ENCODE data around the gene RTL10. TPM values are rescaled to one million over a fixed set of nuclear protein-coding genes. Genes with fewer than 3 reads are reported as not detected.

RTL10 gene
- total and polyA plus RNA-seq, 7 experiments from 2014 or later = 14.9 to 36.8 (median 20.8) TPM

DNA sequence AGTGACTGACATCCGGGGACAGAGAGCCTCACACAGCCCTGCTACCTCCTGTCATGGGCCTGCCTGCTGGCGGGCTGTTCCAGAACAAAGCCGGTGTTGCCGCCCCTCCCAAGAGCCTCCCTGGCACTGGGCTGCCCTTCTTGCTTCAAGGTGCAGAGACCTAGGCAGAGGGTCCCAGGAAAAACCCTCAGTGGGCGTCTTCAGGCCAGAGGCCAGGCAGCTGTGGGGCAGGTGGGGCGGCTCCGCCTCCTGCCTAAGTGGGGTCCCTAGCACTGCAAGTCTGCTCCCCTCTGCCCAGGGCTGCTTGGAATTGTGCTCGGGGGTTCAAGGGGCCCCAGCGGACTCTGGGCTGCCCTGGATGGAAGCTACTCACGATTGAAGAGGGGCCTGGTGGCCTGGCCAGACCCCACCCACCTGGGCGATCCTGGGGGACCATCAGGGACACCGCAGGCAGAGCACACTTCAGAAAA lies 20.4 kb upstream of the RTL10 start:
- intact Hi-C loops (cut with micrococcal nuclease) = no loop called here
- ChIA-PET POLR2A (interaction anchor here (4.2 to 5.4 kb wide), 3 partner anchors 11 to 20 kb away, joined by 27 to 36 read pairs (median 28); partner anchors contain the start of genes GNB1L and RTL10), CTCF (no interaction called here)
- DNase-seq = peak in 1 of 9 donors; percentile 4
- Mint-ChIP-seq H3K9me3 (no peaks in the 10 kb centered on the region), H3K27me3 (no peaks in the 10 kb centered on the region), H3K36me3 (no peaks in the 10 kb centered on the region), H3K27ac (peak overlapping the region in 6 of 9 donors; percentile 52 to 76 (median 72)), H3K4me1 (peaks cover 0 to 12% (median 10%) of the 10 kb centered on the region in 7 donors), H3K4me3 (peak overlapping the region in 4 of 10 donors; percentile 51 to 61 (median 56))
- Histone ChIP-seq H3K36me3 (ENCODE audit: control insufficient read depth in 2 of 3, insufficient read depth in 3 of 3, low read length in 3 of 3) (no peaks in the 10 kb centered on the region), H3K27ac (ENCODE audit: low read depth, low read length) (peak overlapping the region; percentile 47), H3K4me1 (ENCODE audit: control insufficient read depth in 2 of 2, insufficient read depth in 2 of 2, low read length in 2 of 2) (peaks cover 0 to 17% of the 10 kb centered on the region in 2 donors), H3K9me3 (ENCODE audit: control insufficient read depth in 2 of 3, low read length in 3 of 3) (no peaks in the 10 kb centered on the region), H3K27me3 (ENCODE audit: control insufficient read depth in 2 of 2, insufficient read depth in 2 of 2, low read length in 2 of 2) (no peaks in the 10 kb centered on the region), H3K4me3 (ENCODE audit: low read length) (no peak overlapping the region)
- ATAC-seq = no peak

DNA sequence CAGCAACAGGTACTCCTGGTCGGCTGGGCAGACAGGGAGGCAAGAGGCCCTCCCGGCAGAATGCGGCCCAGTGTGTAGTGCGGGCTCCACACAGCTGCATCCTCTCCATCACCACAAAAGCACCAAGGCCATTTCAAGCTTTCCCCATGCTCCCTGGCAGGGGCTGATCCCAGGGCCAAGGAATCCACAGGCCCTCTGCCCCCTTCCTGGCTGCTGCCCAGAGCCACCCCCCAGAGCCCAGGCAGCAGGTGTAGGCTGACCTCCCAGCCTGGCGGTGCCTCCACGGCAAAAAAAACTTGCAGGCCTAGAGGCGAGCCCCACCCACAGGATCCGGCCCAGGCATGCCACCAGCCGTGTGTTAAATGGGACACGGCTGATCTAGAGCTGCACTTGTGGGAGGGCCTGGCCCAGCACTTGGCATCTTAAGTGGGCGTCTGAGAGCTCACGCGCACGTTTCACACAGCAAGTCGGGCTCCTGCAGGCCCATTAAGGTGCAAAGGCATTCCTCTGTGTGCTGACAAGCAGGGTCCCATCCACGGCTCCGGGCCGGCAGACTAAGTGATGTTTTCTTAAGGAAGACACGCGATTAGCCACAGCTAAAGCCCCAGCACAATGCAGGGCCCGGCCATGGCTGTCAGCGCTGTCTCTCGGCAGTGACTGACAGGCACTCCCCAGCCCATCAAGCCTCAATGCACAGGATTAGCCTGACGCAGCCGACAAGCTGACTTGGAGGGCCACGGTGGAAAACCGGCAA lies 19.8 kb upstream of the RTL10 start:
- Histone ChIP-seq H3K36me3 (ENCODE audit: control insufficient read depth in 2 of 3, insufficient read depth in 3 of 3, low read length in 3 of 3) (no peaks in the 10 kb centered on the region), H3K4me1 (ENCODE audit: control insufficient read depth in 2 of 2, insufficient read depth in 2 of 2, low read length in 2 of 2) (peaks cover 0 to 17% of the 10 kb centered on the region in 2 donors), H3K27ac (ENCODE audit: low read depth, low read length) (peak overlapping the region; percentile 47), H3K9me3 (ENCODE audit: control insufficient read depth in 2 of 3, low read length in 3 of 3) (no peaks in the 10 kb centered on the region), H3K4me3 (ENCODE audit: low read length) (no peak overlapping the region), H3K27me3 (ENCODE audit: control insufficient read depth in 2 of 2, insufficient read depth in 2 of 2, low read length in 2 of 2) (no peaks in the 10 kb centered on the region)
- DNase-seq = peak in 4 of 9 donors; percentile 37 to 51 (median 46)
- CTCF ChIA-PET = interaction anchor here (1.0 kb wide), 1 partner anchor 118 kb away, joined by 3 read pairs; no protein-coding TSS in a partner anchor
- no peaks in the 10 kb centered on the region for H3K9me3 Mint-ChIP-seq
- ATAC-seq = peak; percentile 68
- peaks cover 0 to 13% (median 10%) of the 10 kb centered on the region in 7 donors for H3K4me1 Mint-ChIP-seq
- H3K4me3 Mint-ChIP-seq = peak overlapping the region; percentile 9 to 61 (median 52)
- no peaks in the 10 kb centered on the region for H3K36me3 Mint-ChIP-seq
- H3K27me3 Mint-ChIP-seq = no peaks in the 10 kb centered on the region
- intact Hi-C loops (cut with micrococcal nuclease) = loop anchor here in 1 of 2 donors (1.0 kb wide), 1 partner anchor 17 kb away; no protein-coding TSS in a partner anchor
- POLR2A ChIA-PET = interaction anchor here (4.2 to 5.4 kb wide), 3 partner anchors 12 to 19 kb away, joined by 27 to 36 read pairs (median 28); partner anchors contain the start of genes GNB1L and RTL10
- H3K27ac Mint-ChIP-seq = peak overlapping the region in 8 of 9 donors; percentile 52 to 81 (median 72)

DNA sequence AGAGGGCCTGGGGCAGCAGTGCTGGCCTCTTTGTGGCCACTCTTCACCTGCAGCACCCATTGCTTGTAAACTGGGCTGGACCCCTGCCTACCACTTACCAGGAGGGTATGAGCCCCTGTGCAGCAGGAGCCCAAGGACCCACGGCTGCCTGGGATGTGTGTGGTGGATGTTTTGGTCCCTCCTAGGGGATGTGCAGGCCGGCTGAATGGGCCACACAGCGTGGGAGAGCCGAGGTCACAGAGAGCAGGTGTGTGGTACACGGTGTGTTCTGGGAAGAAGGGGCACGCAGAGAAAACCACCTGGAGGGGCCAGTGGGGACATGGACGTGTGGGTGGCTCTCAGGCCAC lies 19.3 kb upstream of the RTL10 start:
- no peaks in the 10 kb centered on the region for H3K9me3 ChIP-seq (ENCODE audit: control insufficient read depth in 2 of 3, low read length in 3 of 3)
- H3K27ac ChIP-seq (ENCODE audit: low read depth, low read length) = peak overlapping the region; percentile 47
- H3K9me3 Mint-ChIP-seq = no peaks in the 10 kb centered on the region
- H3K27me3 ChIP-seq (ENCODE audit: control insufficient read depth in 2 of 2, insufficient read depth in 2 of 2, low read length in 2 of 2) = no peaks in the 10 kb centered on the region
- POLR2A ChIA-PET = interaction anchor here (4.2 to 5.4 kb wide), 3 partner anchors 12 to 19 kb away, joined by 27 to 36 read pairs (median 28); partner anchors contain the start of genes GNB1L and RTL10
- peaks cover 0 to 17% of the 10 kb centered on the region in 2 donors for H3K4me1 ChIP-seq (ENCODE audit: control insufficient read depth in 2 of 2, insufficient read depth in 2 of 2, low read length in 2 of 2)
- H3K27me3 Mint-ChIP-seq = no peaks in the 10 kb centered on the region
- DNase-seq (no peak), ATAC-seq (no peak)
- intact Hi-C loops (cut with micrococcal nuclease) = loop anchor here in 1 of 2 donors (1.0 kb wide), 1 partner anchor 17 kb away; no protein-coding TSS in a partner anchor
- CTCF ChIA-PET = interaction anchor here (1.0 kb wide), 1 partner anchor 118 kb away, joined by 3 read pairs; no protein-coding TSS in a partner anchor
- H3K4me3 Mint-ChIP-seq = peak overlapping the region in 6 of 10 donors; percentile 29 to 61 (median 52)
- no peaks in the 10 kb centered on the region for H3K36me3 ChIP-seq (ENCODE audit: control insufficient read depth in 2 of 3, insufficient read depth in 3 of 3, low read length in 3 of 3)
- H3K36me3 Mint-ChIP-seq = no peaks in the 10 kb centered on the region
- peak overlapping the region in 8 of 9 donors; percentile 52 to 81 (median 72) for H3K27ac Mint-ChIP-seq
- H3K4me1 Mint-ChIP-seq = peaks cover 0 to 13% (median 10%) of the 10 kb centered on the region in 7 donors
- H3K4me3 ChIP-seq (ENCODE audit: low read length) = no peak overlapping the region

DNA sequence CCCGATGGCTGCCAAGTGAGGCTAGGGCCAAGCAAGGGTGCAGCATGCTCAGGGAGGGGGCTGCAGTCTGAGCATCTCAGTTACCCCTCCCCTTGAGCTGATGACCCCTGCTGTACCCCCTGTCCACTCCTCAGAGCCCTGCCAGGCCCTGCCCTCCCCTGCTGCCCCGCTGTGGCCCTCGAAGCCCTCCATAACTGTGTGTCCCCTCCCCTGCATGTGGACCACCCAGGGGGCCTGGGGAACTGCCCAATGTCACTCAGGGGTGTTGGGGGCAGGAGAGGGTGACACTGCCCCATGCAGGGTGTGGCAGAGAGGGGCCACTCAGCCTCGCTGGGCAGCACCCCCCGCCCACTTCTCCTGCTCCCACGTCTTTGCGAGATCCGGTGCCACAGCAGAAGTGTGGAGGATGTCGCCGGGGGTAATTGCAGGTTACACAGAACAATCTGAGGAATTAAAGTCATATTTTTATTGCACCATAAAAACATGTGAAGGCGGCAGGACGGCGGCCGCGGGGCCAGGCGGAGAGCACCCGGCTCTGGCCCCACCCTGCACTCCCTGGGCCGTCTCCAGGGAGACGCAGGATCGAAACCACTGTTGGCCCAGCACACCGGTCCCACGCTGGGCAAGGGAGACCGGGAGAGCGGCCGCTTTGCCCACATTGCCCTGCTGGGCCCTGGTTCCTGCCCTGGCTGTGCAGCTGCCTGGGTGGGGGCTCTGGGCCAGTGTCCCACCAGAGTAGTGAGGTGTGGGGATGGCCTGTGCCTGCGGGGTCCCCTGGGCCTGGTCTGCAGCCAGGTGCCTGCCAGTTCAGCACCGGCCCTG lies 18.7 kb upstream of the RTL10 start:
- DNase-seq = peak in 1 of 9 donors; percentile 4
- ATAC-seq = no peak
- POLR2A ChIA-PET = interaction anchor here (4.2 to 5.4 kb wide), 3 partner anchors 13 to 18 kb away, joined by 27 to 36 read pairs (median 28); partner anchors contain the start of genes GNB1L and RTL10

DNA sequence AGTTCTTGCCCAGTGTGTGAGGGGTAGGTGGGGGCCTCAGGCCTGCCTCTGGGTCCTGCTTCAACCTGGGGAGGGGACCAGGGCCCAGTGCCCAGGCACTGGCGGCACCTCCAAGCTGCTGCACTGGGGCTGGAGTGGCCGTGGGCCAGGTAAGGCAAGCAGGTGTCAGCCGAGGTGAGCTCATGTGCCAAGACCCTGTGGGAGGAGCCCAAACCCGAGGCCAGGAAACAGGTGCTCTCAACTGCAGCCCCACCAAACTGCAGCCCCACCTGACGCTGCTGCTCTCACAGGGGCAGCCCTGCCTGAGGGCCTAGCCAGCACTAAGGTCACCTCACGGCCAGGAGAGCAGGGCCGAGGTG lies 18.1 kb upstream of the RTL10 start:
- Mint-ChIP-seq H3K27ac (no peak overlapping the region), H3K4me1 (peaks cover 7 to 22% (median 10%) of the 10 kb centered on the region in 7 donors), H3K27me3 (peaks cover 0 to 4% (median 0%) of the 10 kb centered on the region in 5 donors), H3K36me3 (peaks cover 0 to 4% (median 4%) of the 10 kb centered on the region in 5 donors), H3K9me3 (no peaks in the 10 kb centered on the region), H3K4me3 (no peak overlapping the region)
- no peak for DNase-seq
- H3K9me3 ChIP-seq (ENCODE audit: control insufficient read depth in 2 of 3, low read length in 3 of 3) = no peaks in the 10 kb centered on the region
- H3K27me3 ChIP-seq (ENCODE audit: control insufficient read depth in 2 of 2, insufficient read depth in 2 of 2, low read length in 2 of 2) = no peaks in the 10 kb centered on the region
- no peak for ATAC-seq
- H3K4me1 ChIP-seq (ENCODE audit: control insufficient read depth in 2 of 2, insufficient read depth in 2 of 2, low read length in 2 of 2) = peaks cover 0 to 17% of the 10 kb centered on the region in 2 donors
- ChIA-PET CTCF (no interaction called here), POLR2A (no interaction called here)
- no peak overlapping the region for H3K27ac ChIP-seq (ENCODE audit: low read depth, low read length)
- intact Hi-C loops (cut with micrococcal nuclease) = no loop called here
- H3K36me3 ChIP-seq (ENCODE audit: control insufficient read depth in 2 of 3, insufficient read depth in 3 of 3, low read length in 3 of 3) = no peaks in the 10 kb centered on the region
- no peak overlapping the region for H3K4me3 ChIP-seq (ENCODE audit: low read length)

More for the DNA sequence above, 18.7 kb upstream of the RTL10 start:
- Histone ChIP-seq H3K9me3 (ENCODE audit: control insufficient read depth in 2 of 3, low read length in 3 of 3) (no peaks in the 10 kb centered on the region), H3K27me3 (ENCODE audit: control insufficient read depth in 2 of 2, insufficient read depth in 2 of 2, low read length in 2 of 2) (no peaks in the 10 kb centered on the region), H3K4me1 (ENCODE audit: control insufficient read depth in 2 of 2, insufficient read depth in 2 of 2, low read length in 2 of 2) (peaks cover 0 to 17% of the 10 kb centered on the region in 2 donors), H3K36me3 (ENCODE audit: control insufficient read depth in 2 of 3, insufficient read depth in 3 of 3, low read length in 3 of 3) (no peaks in the 10 kb centered on the region), H3K4me3 (ENCODE audit: low read length) (no peak overlapping the region), H3K27ac (ENCODE audit: low read depth, low read length) (no peak overlapping the region)
- CTCF ChIA-PET = interaction anchor here (1.0 kb wide), 1 partner anchor 117 kb away, joined by 3 read pairs; no protein-coding TSS in a partner anchor
- Mint-ChIP-seq H3K9me3 (no peaks in the 10 kb centered on the region), H3K27me3 (no peaks in the 10 kb centered on the region), H3K36me3 (no peaks in the 10 kb centered on the region), H3K27ac (peak overlapping the region in 1 of 9 donors; percentile 75), H3K4me1 (peaks cover 5 to 16% (median 10%) of the 10 kb centered on the region in 7 donors), H3K4me3 (peak overlapping the region in 1 of 10 donors; percentile 61)
- intact Hi-C loops (cut with micrococcal nuclease) = no loop called here
